Right lobe of liver (tissue), 4 donors: ENCODE data around the gene TRMT1.

Experiments used
- POLR2A ChIP-seq: fragments of 450-650 bp; IDR thresholded peaks from one replicate; pipeline ENCODE4 v1.6.1; 2017; ENCODE audit warnings: antibody characterized with exemption, mild to moderate bottlenecking
- TF ChIP-seq, protein P1 (sequence below), 4 donors: fragments of 200-600 bp in 3 of 4; fragments of 450-650 bp in 1 of 4; IDR thresholded peaks; one replicate each; pipeline versions ENCODE4 v1.5.1 to v1.8.0; 2016 to 2022; ENCODE audit warnings: antibody characterized with exemption in 4 of 4, mild to moderate bottlenecking in 2 of 4
- donor health status: DM: no; HTN: no; CAD: no.
- donor health status: DM: no; HTN: no; CAD: no.
- donor health status: DM: no; HTN: yes; CAD: no.

DNA sequence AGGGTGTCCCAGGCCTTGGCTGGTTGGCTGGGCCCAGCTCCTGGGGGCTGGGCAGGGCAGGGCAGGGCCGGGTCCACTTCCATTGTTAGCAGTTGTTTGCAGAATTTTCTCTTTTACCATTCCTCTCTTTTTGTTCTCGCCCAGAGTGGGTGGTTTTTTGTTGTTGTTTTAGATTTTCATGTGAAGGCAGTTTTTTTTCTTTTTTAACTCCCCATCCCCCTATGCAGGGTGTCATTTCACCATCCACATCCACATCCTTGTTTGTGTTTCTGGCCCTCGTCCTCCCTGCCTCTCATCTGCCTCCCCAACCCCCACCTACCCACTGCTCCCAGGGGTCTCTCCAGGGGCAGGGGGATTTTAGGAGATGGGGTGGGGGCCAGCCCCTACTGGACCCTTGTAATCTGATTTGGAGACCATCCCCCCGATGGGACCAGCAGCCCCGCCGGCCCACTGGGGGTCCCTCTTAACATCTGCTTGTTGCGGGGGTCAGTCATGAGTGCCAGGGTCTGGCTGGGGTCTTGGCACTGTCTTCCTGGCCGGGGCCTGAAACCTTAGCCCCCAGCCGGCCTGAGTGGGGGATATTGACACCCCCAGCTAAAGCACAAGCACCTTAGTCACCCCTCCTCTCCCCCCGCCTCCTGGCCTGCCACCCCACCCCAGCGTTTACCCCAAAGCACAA is 23.2 kb upstream of the TRMT1 start:
- no peak for TF ChIP-seq POLR2A
- TF ChIP-seq, protein P1, sequence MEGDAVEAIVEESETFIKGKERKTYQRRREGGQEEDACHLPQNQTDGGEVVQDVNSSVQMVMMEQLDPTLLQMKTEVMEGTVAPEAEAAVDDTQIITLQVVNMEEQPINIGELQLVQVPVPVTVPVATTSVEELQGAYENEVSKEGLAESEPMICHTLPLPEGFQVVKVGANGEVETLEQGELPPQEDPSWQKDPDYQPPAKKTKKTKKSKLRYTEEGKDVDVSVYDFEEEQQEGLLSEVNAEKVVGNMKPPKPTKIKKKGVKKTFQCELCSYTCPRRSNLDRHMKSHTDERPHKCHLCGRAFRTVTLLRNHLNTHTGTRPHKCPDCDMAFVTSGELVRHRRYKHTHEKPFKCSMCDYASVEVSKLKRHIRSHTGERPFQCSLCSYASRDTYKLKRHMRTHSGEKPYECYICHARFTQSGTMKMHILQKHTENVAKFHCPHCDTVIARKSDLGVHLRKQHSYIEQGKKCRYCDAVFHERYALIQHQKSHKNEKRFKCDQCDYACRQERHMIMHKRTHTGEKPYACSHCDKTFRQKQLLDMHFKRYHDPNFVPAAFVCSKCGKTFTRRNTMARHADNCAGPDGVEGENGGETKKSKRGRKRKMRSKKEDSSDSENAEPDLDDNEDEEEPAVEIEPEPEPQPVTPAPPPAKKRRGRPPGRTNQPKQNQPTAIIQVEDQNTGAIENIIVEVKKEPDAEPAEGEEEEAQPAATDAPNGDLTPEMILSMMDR (IDR thresholded peaks at IDR 0.05): no peak
